ENCODE measurements around the gene FOXN3.
"Not testable (repeated sequence)": the region's sequence is repeated elsewhere in the genome, so short reads cannot be mapped to it uniquely, and the experiment has no call there.

Gene FOXN3

GRCh38 chr14:89131004-89131750 is 285.9 kb downstream of the FOXN3 start:
- DNase-seq (ENCODE audit: low read depth in 3 of 3): no peak

GRCh38 chr14:89129570-89129969 is 287.5 kb downstream of the FOXN3 start:
- no peak for DNase-seq (ENCODE audit: low read depth in 3 of 3)

GRCh38 chr14:89128311-89129026 is 288.6 kb downstream of the FOXN3 start:
- no peak for DNase-seq (ENCODE audit: low read depth in 3 of 3)

- DNase-seq (ENCODE audit: low read depth in 3 of 3): no peak
These were observed 290.6 kb downstream of the FOXN3 start for GRCh38 chr14:89126461-89126860.

GRCh38 chr14:89125216-89125615 is 291.8 kb downstream of the FOXN3 start:
- DNase-seq (ENCODE audit: low read depth in 3 of 3): no peak

GRCh38 chr14:89123851-89124250 is 293.2 kb downstream of the FOXN3 start:
- DNase-seq (ENCODE audit: low read depth in 3 of 3): no peak

GRCh38 chr14:89123215-89123614 is 293.8 kb downstream of the FOXN3 start:
- no peak for DNase-seq (ENCODE audit: low read depth in 3 of 3)

GRCh38 chr14:89121968-89122620 is 294.9 kb downstream of the FOXN3 start:
- no peak for DNase-seq (ENCODE audit: low read depth in 3 of 3)

GRCh38 chr14:89117012-89117411 is 300.0 kb downstream of the FOXN3 start:
- DNase-seq (ENCODE audit: low read depth in 3 of 3): no peak

- no peak for DNase-seq (ENCODE audit: low read depth in 3 of 3)
These were observed 302.9 kb downstream of the FOXN3 start for GRCh38 chr14:89114109-89114508.

GRCh38 chr14:89112720-89113119 is 304.3 kb downstream of the FOXN3 start:
- DNase-seq (ENCODE audit: low read depth in 3 of 3): no peak

GRCh38 chr14:89111766-89112543 is 305.1 kb downstream of the FOXN3 start:
- DNase-seq (ENCODE audit: low read depth in 3 of 3): not testable (repeated sequence)

GRCh38 chr14:89111232-89111631 is 305.8 kb downstream of the FOXN3 start:
- DNase-seq (ENCODE audit: low read depth in 3 of 3): not testable (repeated sequence)

- no peak for DNase-seq (ENCODE audit: low read depth in 3 of 3)
These were observed 306.9 kb downstream of the FOXN3 start for GRCh38 chr14:89110110-89110509.

GRCh38 chr14:89108608-89109007 is 308.4 kb downstream of the FOXN3 start:
- DNase-seq (ENCODE audit: low read depth in 3 of 3): no peak

- no peak for DNase-seq (ENCODE audit: low read depth in 3 of 3)
These were observed 309.4 kb downstream of the FOXN3 start for GRCh38 chr14:89107626-89108025.
